A549 (cell line): ENCODE results near the gene DTNB. TPM values are rescaled to one million over a fixed set of nuclear protein-coding genes. Genes with fewer than 3 reads are reported as not detected.
A peak's percentile ranks its signal among the peaks of the same experiment; 100 is the strongest.

Experiments used
- ATAC-seq, 2 experiments: fragments of 200-7000 bp in 1 of 2; fragments of >200 bp in 1 of 2; cut with Nextera tagmentation in 1 of 2; cut with Tn5 transposase in 1 of 2; 3 replicates each; pipeline versions ENCODE4 v1.8.0 to v1.9.1; 2018 to 2020; ENCODE audit warnings: mild to moderate bottlenecking in 1 of 2, moderate library complexity in 1 of 2
- CTCF ChIA-PET: fragments of 300-600 bp; sonication (Branson Sonifier 250); formaldehyde crosslinking; extraction: SDS; loops from one replicate; lab custom pipeline; 2021; ENCODE audit warnings: antibody characterized with exemption, inconsistent platforms; lab: Yijun Ruan, JAX
- POLR2A ChIA-PET: fragments of 350-600 bp; formaldehyde crosslinking; extraction: SDS; loops from one replicate; lab custom pipeline; 2021; ENCODE audit warnings: antibody characterized with exemption, inconsistent platforms; lab: Yijun Ruan, JAX
- DNase-seq, 2 experiments: peaks; one replicate each; pipeline versions ENCODE4 v3.0.0 to v3.0.0-alpha.2; 2011 to 2016; ENCODE audit warnings: low read depth in 1 of 2, low spot score in 1 of 2
- FAIRE-seq: peaks from 2 replicates; lab custom pipeline; 2011; peaks lifted over from hg19 to GRCh38; lab: Jason Lieb, UNC
- H3K27ac ChIP-seq, 2 experiments: fragments of >200 bp; sonication (Bioruptor Twin); formaldehyde crosslinking; 3 replicates each; pipeline ENCODE4 v1.5.1; 2016 to 2017
- H3K4me1 ChIP-seq: fragments of >200 bp; sonication (Bioruptor Twin); formaldehyde crosslinking; 3 replicates; pipeline ENCODE4 v1.6.1; 2016
- H3K4me2 ChIP-seq: fragments of >200 bp; sonication (Bioruptor Twin); formaldehyde crosslinking; 3 replicates; pipeline ENCODE4 v1.6.1; 2016
- H3K4me3 ChIP-seq: fragments of >200 bp; sonication (Bioruptor Twin); formaldehyde crosslinking; 3 replicates; pipeline ENCODE4 v1.5.1; 2016
- H3K9me3 ChIP-seq: fragments of >200 bp; sonication (Bioruptor Twin); formaldehyde crosslinking; 3 replicates; pipeline ENCODE4 v1.6.1; 2016
- CHD4 ChIP-seq: fragments of 200-600 bp; sonication (generic); IDR thresholded peaks from 2 replicates; pipeline ENCODE4 v1.6.1; 2016; ENCODE audit warnings: antibody characterized with exemption, mild to moderate bottlenecking, borderline replicate concordance
- EHF ChIP-seq: fragments of 250-450 bp; sonication (Bioruptor Pico); IDR thresholded peaks from 2 replicates; pipeline ENCODE4 v1.5.0; 2020; ENCODE audit warnings: mild to moderate bottlenecking
- EHMT2 ChIP-seq: fragments of 200-600 bp; sonication (generic); IDR thresholded peaks from 2 replicates; pipeline ENCODE4 v1.6.1; 2016; ENCODE audit warnings: antibody characterized with exemption, low read depth, mild to moderate bottlenecking, moderate library complexity
- FOXS1 ChIP-seq: fragments of 250-450 bp; sonication (Bioruptor Pico); IDR thresholded peaks from 2 replicates; pipeline ENCODE4 v1.5.0; 2020; ENCODE audit warnings: mild to moderate bottlenecking, moderate library complexity
- GATA3 ChIP-seq: IDR thresholded peaks from 2 replicates; pipeline ENCODE4 v1.6.1; 2012; ENCODE audit warnings: borderline replicate concordance
- HDAC2 ChIP-seq: fragments of 200-600 bp; sonication (generic); IDR thresholded peaks from 2 replicates; pipeline ENCODE4 v1.6.1; 2016
- HEYL ChIP-seq: fragments of 250-450 bp; sonication (Bioruptor Pico); IDR thresholded peaks from 2 replicates; pipeline ENCODE4 v1.8.0; 2021; ENCODE audit warnings: mild to moderate bottlenecking, moderate library complexity
- HOXA7 ChIP-seq: fragments of 250-450 bp; sonication (Bioruptor Pico); IDR thresholded peaks from 2 replicates; pipeline ENCODE4 v1.5.0; 2020; ENCODE audit warnings: mild to moderate bottlenecking, moderate library complexity
- HOXB5 ChIP-seq: fragments of 250-450 bp; sonication (Bioruptor Pico); IDR thresholded peaks from 2 replicates; pipeline ENCODE4 v1.5.0; 2020; ENCODE audit warnings: mild to moderate bottlenecking, moderate library complexity
- KDM1A ChIP-seq: fragments of 200-600 bp; sonication (generic); IDR thresholded peaks from 2 replicates; pipeline ENCODE4 v1.6.1; 2016; ENCODE audit warnings: low read depth, mild to moderate bottlenecking
- KDM5A ChIP-seq: fragments of 200-600 bp; sonication (generic); IDR thresholded peaks from 2 replicates; pipeline ENCODE4 v1.6.1; 2016; ENCODE audit warnings: antibody characterized with exemption, mild to moderate bottlenecking
- MAZ ChIP-seq: fragments of 150-350 bp; IDR thresholded peaks from 2 replicates; pipeline ENCODE4 v1.6.1; 2014; ENCODE audit warnings: antibody characterized with exemption, low read depth, low read length, borderline replicate concordance
- MYC ChIP-seq: IDR thresholded peaks from 2 replicates; pipeline ENCODE4 v1.6.1; 2012; ENCODE audit warnings: mild to moderate bottlenecking, inconsistent platforms, low read length, improper control_type of control experiment, borderline replicate concordance
- NR3C1 ChIP-seq: fragments of >200 bp; sonication (Bioruptor Twin); formaldehyde crosslinking; IDR thresholded peaks from 3 replicates; pipeline ENCODE4 v1.6.1; 2017
- POLR2AphosphoS2 ChIP-seq: conservative IDR thresholded peaks from 2 replicates; pipeline ENCODE4 v1.6.1; 2012; ENCODE audit warnings: low read length, improper control_type of control experiment, inconsistent platforms
- RCOR1 ChIP-seq: fragments of 150-350 bp; IDR thresholded peaks from 2 replicates; pipeline ENCODE4 v1.6.1; 2014; ENCODE audit warnings: antibody characterized with exemption, low read length, low read depth
- RFX5 ChIP-seq: fragments of 450-650 bp; IDR thresholded peaks from 2 replicates; pipeline ENCODE4 v1.7.1; 2014; ENCODE audit warnings: antibody characterized with exemption, mild to moderate bottlenecking, moderate library complexity
- SMC3 ChIP-seq: fragments of >200 bp; sonication (Bioruptor Twin); formaldehyde crosslinking; IDR thresholded peaks from 3 replicates; pipeline ENCODE4 v1.6.1; 2018; ENCODE audit warnings: inconsistent platforms
- SREBF2 ChIP-seq: fragments of 450-650 bp; IDR thresholded peaks from 2 replicates; pipeline ENCODE4 v1.6.1; 2014; ENCODE audit warnings: mild to moderate bottlenecking, moderate library complexity
- TFCP2L1 ChIP-seq: fragments of 250-450 bp; sonication (Bioruptor Pico); IDR thresholded peaks from 2 replicates; pipeline ENCODE4 v1.5.0; 2021; ENCODE audit warnings: mild to moderate bottlenecking
- TP53 ChIP-seq: fragments of 250-450 bp; sonication (Bioruptor Pico); IDR thresholded peaks from 2 replicates; pipeline ENCODE4 v1.5.0; 2021; ENCODE audit warnings: mild to moderate bottlenecking, moderate library complexity
- ZFP36 ChIP-seq: fragments of 450-650 bp; IDR thresholded peaks from 2 replicates; pipeline ENCODE4 v1.6.1; 2014; ENCODE audit warnings: borderline replicate concordance; ENCODE audit not compliant: partially characterized antibody
- ZSCAN20 ChIP-seq: fragments of 250-450 bp; sonication (Bioruptor Pico); IDR thresholded peaks from 2 replicates; pipeline ENCODE4 v1.8.0; 2022; ENCODE audit warnings: mild to moderate bottlenecking, moderate library complexity
- WGBS: methylation state at CpG from one replicate; pipeline ENCODE4 v1.1.6; 2017; ENCODE audit errors: missing lambda C conversion rate; 5-methylcytosine and 5-hydroxymethylcytosine counted together
- polyA plus RNA-seq, 4 experiments: library from polyadenylated mRNA; depleted of rRNA in 3 of 4; stranded (reverse); fragments of >200 nt; fragmentation: RNase III in 1 of 4; extraction: RNeasy Plus Mini Kit Qiagen cat#74134 plus additional on column Dnase treatment in 1 of 4; gene quantifications; 2 replicates in 3 of 4; 3 replicates in 1 of 4; pipeline ENCODE4 v1.2.3, GENCODE V29; 2011 to 2017
- TF ChIP-seq, protein P1 (sequence below): IDR thresholded peaks from 2 replicates; pipeline ENCODE4 v1.6.1; 2012
- TF ChIP-seq, protein P2 (sequence below): fragments of 150-350 bp; IDR thresholded peaks from 2 replicates; pipeline ENCODE4 v1.6.1; 2014; ENCODE audit warnings: low read depth, mild to moderate bottlenecking, low read length
- TF ChIP-seq, protein P3 (sequence below): fragments of >200 bp; sonication (Bioruptor Twin); formaldehyde crosslinking; IDR thresholded peaks from 2 replicates; pipeline ENCODE4 v1.6.1; 2016
- TF ChIP-seq, protein P4 (sequence below): IDR thresholded peaks from 2 replicates; pipeline ENCODE4 v1.6.1; 2012
- TF ChIP-seq, protein P5 (sequence below): fragments of 200-600 bp; sonication (generic); IDR thresholded peaks from 2 replicates; pipeline ENCODE4 v1.6.1; 2016; ENCODE audit warnings: antibody characterized with exemption, mild to moderate bottlenecking, moderate library complexity

The DTNB gene
- polyA plus RNA-seq, 2 of the 4 experiments (the other 2 are of a cell fraction), result 11.2 to 32.6 TPM

DNA sequence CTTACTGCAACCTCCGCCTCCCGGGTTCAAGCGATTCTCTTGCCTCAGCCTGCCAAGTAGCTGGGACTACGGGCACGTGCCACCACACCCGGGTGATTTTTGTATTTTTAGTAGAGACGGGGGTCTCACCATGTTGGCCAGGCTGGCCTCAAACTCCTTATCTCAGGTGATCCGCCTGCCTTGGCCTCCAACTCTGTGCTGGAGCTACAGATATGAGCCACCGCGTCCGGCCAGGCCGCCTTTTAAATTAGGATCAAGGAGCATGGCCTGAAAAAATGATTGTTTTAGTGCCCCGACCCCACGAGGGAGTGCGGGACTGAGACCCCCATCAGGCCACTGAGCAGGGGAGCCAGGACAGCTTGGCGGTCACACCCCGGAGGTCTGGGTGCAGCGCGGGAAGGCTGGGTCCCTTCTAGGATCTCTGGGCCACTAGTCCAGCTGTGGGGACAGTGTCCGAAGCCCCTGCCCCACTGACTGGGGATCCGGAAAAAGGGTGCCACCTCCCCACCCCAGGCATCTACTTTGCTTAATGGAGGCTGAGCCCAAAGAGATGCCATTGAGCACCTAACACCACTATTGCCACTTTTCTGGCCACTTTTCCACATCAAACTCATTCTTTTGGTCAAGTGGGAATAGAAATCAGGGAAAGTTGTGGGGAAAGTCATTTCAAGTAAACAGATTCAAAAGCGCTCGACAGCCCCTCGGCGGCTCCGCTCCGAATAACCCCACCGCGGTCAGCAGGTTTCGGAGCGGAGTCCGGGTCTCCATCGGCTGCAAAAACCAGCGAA lies 311.9 kb downstream of the DTNB start:
- POLR2A ChIA-PET, result interaction anchor here (0.6 to 1.3 kb wide), 4 partner anchors 15 to 158 kb away, joined by 3 to 4 read pairs (median 3); partner anchors contain the start of gene DNMT3A
- Histone ChIP-seq H3K27ac (peak overlapping the region; percentile 38 to 53; a peak in 3 of 6 replicates), H3K4me3 (peak overlapping the region; percentile 30), H3K4me1 (peaks cover 7% of the 10 kb centered on the region; the same call in 2 of the 3 replicates), H3K9me3 (no peaks in the 10 kb centered on the region), H3K4me2 (peak overlapping the region; percentile 81)
- DNase-seq (no peak), ATAC-seq (peak; percentile 3 to 9; a peak in 3 of 6 replicates), FAIRE-seq (no peak)
- CTCF ChIA-PET, result interaction anchor here (0.6 to 3.0 kb wide), 54 partner anchors 8 to 1182 kb away, joined by 3 to 62 read pairs (median 4); partner anchors contain the start of gene DNMT3A
- TF ChIP-seq NR3C1 (no peak), SMC3 (no peak), RCOR1 (no peak), GATA3 (no peak), HOXA7 (CRISPR knock-in tag) (no peak), TFCP2L1 (CRISPR knock-in tag) (no peak), FOXS1 (no peak), POLR2AphosphoS2 (no peak), EHMT2 (no peak), ZSCAN20 (CRISPR knock-in tag) (no peak)
- TF ChIP-seq, protein P1, sequence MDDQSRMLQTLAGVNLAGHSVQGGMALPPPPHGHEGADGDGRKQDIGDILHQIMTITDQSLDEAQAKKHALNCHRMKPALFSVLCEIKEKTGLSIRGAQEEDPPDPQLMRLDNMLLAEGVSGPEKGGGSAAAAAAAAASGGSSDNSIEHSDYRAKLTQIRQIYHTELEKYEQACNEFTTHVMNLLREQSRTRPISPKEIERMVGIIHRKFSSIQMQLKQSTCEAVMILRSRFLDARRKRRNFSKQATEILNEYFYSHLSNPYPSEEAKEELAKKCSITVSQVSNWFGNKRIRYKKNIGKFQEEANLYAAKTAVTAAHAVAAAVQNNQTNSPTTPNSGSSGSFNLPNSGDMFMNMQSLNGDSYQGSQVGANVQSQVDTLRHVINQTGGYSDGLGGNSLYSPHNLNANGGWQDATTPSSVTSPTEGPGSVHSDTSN, result no peak
- TF ChIP-seq, protein P2, sequence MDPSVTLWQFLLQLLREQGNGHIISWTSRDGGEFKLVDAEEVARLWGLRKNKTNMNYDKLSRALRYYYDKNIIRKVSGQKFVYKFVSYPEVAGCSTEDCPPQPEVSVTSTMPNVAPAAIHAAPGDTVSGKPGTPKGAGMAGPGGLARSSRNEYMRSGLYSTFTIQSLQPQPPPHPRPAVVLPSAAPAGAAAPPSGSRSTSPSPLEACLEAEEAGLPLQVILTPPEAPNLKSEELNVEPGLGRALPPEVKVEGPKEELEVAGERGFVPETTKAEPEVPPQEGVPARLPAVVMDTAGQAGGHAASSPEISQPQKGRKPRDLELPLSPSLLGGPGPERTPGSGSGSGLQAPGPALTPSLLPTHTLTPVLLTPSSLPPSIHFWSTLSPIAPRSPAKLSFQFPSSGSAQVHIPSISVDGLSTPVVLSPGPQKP, result no peak
- TF ChIP-seq, protein P3, sequence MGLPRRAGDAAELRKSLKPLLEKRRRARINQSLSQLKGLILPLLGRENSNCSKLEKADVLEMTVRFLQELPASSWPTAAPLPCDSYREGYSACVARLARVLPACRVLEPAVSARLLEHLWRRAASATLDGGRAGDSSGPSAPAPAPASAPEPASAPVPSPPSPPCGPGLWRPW, result no peak
- TF ChIP-seq, protein P4, sequence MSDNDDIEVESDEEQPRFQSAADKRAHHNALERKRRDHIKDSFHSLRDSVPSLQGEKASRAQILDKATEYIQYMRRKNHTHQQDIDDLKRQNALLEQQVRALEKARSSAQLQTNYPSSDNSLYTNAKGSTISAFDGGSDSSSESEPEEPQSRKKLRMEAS, result no peak
- 54% methylated on average over 34 of the region's 34 CpGs for WGBS

DNA sequence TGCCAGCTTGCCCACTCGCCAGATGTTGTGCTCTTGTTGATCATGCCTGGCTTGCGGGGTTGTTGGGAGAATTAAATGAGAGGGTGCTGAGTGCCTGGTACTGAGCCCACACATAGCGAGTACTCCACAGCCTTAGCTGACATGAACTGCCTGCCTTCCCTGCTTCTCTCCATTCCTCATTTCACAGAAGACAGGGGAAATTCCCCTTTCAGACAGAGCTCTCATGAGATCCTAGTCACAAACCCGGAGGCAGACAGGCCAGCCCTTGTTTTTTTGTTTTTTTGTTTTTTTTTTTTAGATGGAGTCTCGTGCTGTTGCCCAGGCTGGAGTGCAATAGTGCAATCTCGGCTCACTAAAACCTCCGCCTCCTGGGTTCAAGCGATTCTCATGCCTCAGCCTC lies 314.5 kb downstream of the DTNB start:
- 87% methylated on average over 8 of the region's 8 CpGs for WGBS
- Histone ChIP-seq H3K4me3 (no peak overlapping the region), H3K4me2 (no peak overlapping the region), H3K4me1 (peaks cover 7% of the 10 kb centered on the region; the same call in 2 of the 3 replicates), H3K27ac (no peak overlapping the region), H3K9me3 (no peaks in the 10 kb centered on the region)
- ChIA-PET CTCF (interaction anchor here (0.7 to 3.0 kb wide), 7 partner anchors 10 to 66 kb away, joined by 3 to 10 read pairs (median 6); no protein-coding TSS in a partner anchor), POLR2A (no interaction called here)
- no peak for DNase-seq
- no peak for ATAC-seq
- no peak for FAIRE-seq
- no peak for TF ChIP-seq HOXB5 (CRISPR knock-in tag)
- TF ChIP-seq, protein P5, sequence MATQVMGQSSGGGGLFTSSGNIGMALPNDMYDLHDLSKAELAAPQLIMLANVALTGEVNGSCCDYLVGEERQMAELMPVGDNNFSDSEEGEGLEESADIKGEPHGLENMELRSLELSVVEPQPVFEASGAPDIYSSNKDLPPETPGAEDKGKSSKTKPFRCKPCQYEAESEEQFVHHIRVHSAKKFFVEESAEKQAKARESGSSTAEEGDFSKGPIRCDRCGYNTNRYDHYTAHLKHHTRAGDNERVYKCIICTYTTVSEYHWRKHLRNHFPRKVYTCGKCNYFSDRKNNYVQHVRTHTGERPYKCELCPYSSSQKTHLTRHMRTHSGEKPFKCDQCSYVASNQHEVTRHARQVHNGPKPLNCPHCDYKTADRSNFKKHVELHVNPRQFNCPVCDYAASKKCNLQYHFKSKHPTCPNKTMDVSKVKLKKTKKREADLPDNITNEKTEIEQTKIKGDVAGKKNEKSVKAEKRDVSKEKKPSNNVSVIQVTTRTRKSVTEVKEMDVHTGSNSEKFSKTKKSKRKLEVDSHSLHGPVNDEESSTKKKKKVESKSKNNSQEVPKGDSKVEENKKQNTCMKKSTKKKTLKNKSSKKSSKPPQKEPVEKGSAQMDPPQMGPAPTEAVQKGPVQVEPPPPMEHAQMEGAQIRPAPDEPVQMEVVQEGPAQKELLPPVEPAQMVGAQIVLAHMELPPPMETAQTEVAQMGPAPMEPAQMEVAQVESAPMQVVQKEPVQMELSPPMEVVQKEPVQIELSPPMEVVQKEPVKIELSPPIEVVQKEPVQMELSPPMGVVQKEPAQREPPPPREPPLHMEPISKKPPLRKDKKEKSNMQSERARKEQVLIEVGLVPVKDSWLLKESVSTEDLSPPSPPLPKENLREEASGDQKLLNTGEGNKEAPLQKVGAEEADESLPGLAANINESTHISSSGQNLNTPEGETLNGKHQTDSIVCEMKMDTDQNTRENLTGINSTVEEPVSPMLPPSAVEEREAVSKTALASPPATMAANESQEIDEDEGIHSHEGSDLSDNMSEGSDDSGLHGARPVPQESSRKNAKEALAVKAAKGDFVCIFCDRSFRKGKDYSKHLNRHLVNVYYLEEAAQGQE, result no peak
- TF ChIP-seq, protein P2, result no peak
- no peak for TF ChIP-seq SREBF2
- TF ChIP-seq, protein P3, result no peak
- TF ChIP-seq MAZ, result no peak
- TF ChIP-seq MYC, result no peak
- no peak for TF ChIP-seq ZFP36
- no peak for TF ChIP-seq HEYL
- TF ChIP-seq CHD4, result no peak
- TF ChIP-seq KDM1A, result no peak
- no peak for TF ChIP-seq EHF (CRISPR knock-in tag)
- TF ChIP-seq TFCP2L1 (CRISPR knock-in tag), result no peak
- no peak for TF ChIP-seq RFX5
- TF ChIP-seq TP53, result no peak
- no peak for TF ChIP-seq GATA3
- TF ChIP-seq HDAC2, result no peak
- TF ChIP-seq KDM5A, result no peak
